Kidney epithelial cell (primary cell): Measurements from ENCODE around the gene ALPK1. TPM values are rescaled to one million over a fixed set of nuclear protein-coding genes. Genes with fewer than 3 reads are reported as not detected.
"Not testable (repeated sequence)": the region's sequence is repeated elsewhere in the genome, so short reads cannot be mapped to it uniquely, and the experiment has no call there.

Experiments used
- DNase-seq: peaks from one replicate; pipeline ENCODE4 v3.0.0-alpha.2; 2010; ENCODE audit warnings: low read depth
- H3K27me3 ChIP-seq: 2 replicates; pipeline ENCODE4 v1.6.0; 2011; ENCODE audit warnings: low read length; ENCODE audit not compliant: control insufficient read depth, insufficient read depth
- H3K36me3 ChIP-seq: 2 replicates; pipeline ENCODE4 v1.5.1; 2011; ENCODE audit warnings: low read length; ENCODE audit not compliant: control insufficient read depth, insufficient read depth
- H3K4me3 ChIP-seq: 2 replicates; pipeline ENCODE4 v1.5.1; 2011; ENCODE audit warnings: low read depth, mild to moderate bottlenecking, control low read depth, low read length
- CTCF ChIP-seq: IDR thresholded peaks from 2 replicates; pipeline ENCODE4 v1.5.1; 2011; ENCODE audit warnings: mild to moderate bottlenecking, moderate library complexity, low read length, control low read depth, inconsistent platforms; ENCODE audit not compliant: insufficient read depth, poor library complexity, severe bottlenecking
- total RNA-seq: library from RNA; depleted of rRNA; stranded (reverse); fragments of >200 nt; gene quantifications from 2 replicates; pipeline ENCODE4 v1.2.3, GENCODE V29; 2015

ALPK1 gene
- total RNA-seq, 1 donor from 2014 or later: 12.5 TPM

GRCh38 chr4:112289407-112290253 is 7.5 kb upstream of the ALPK1 start:
- Histone ChIP-seq H3K4me3 (no peak overlapping the region), H3K36me3 (no peaks in the 10 kb centered on the region), H3K27me3 (no peaks in the 10 kb centered on the region)
- DNase-seq: no peak
- TF ChIP-seq CTCF: no peak

GRCh38 chr4:112290341-112290740 is 6.8 kb upstream of the ALPK1 start:
- DNase-seq: no peak
- Histone ChIP-seq H3K27me3 (no peaks in the 10 kb centered on the region), H3K36me3 (no peaks in the 10 kb centered on the region), H3K4me3 (no peak overlapping the region)
- no peak for TF ChIP-seq CTCF

- H3K27me3 ChIP-seq: no peaks in the 10 kb centered on the region
- no peak for TF ChIP-seq CTCF
- no peaks in the 10 kb centered on the region for H3K36me3 ChIP-seq
- no peak overlapping the region for H3K4me3 ChIP-seq
- no peak for DNase-seq
These were observed 2.6 kb downstream of the ALPK1 start for GRCh38 chr4:112299721-112300120.

- Histone ChIP-seq H3K4me3 (no peak overlapping the region), H3K27me3 (no peaks in the 10 kb centered on the region), H3K36me3 (no peaks in the 10 kb centered on the region)
- TF ChIP-seq CTCF: no peak
- no peak for DNase-seq
These were observed 5.4 kb downstream of the ALPK1 start for GRCh38 chr4:112302320-112303274.

GRCh38 chr4:112305477-112305876 is 8.3 kb downstream of the ALPK1 start:
- not testable (repeated sequence) for H3K4me3 ChIP-seq, H3K27me3 ChIP-seq, H3K36me3 ChIP-seq, DNase-seq

- H3K36me3 ChIP-seq, DNase-seq, H3K27me3 ChIP-seq, H3K4me3 ChIP-seq: not testable (repeated sequence)
These were observed 12.2 kb downstream of the ALPK1 start for GRCh38 chr4:112309263-112309791.
